Right lobe of liver (tissue), 4 donors: ENCODE measurements around the gene VPS26B.

ENCODE experiments used
- POLR2A ChIP-seq: fragments of 450-650 bp; IDR thresholded peaks from one replicate; pipeline ENCODE4 v1.6.1; 2017; ENCODE audit warnings: antibody characterized with exemption, mild to moderate bottlenecking
- TF ChIP-seq, protein P1 (sequence below), 4 donors: fragments of 200-600 bp in 3 of 4; fragments of 450-650 bp in 1 of 4; IDR thresholded peaks; one replicate each; pipeline versions ENCODE4 v1.5.1 to v1.8.0; 2016 to 2022; ENCODE audit warnings: antibody characterized with exemption in 4 of 4, mild to moderate bottlenecking in 2 of 4
- donor health status: DM: no; HTN: no; CAD: no.
- donor health status: DM: no; HTN: no; CAD: no.
- donor health status: DM: no; HTN: yes; CAD: no.

DNA sequence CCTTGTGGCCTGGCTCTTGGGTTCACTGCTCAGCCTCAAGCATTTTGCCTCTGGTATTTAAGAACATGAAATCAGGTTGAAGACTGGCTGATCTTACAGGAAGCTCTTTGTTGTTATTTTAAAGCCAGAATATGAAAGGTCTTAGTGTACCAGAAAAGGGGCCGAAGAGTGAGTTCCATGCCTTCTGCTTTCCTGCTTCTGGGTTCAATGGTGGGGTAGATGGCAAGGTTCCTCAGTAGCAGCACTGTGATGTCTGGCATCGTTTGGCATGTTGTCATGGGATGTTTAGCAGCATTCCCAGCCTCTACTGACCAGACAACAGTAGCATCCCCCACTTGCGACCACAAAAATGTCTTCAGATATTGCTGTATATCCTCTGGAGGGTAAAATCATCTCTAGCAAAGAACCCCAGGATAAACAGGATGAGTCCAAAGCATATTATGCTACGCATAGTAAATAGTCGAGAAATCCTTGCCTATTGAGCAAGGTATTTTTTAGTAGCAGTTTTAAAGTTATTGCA, 2.4 kb downstream of the VPS26B start:
- TF ChIP-seq POLR2A = no peak
- TF ChIP-seq, protein P1, sequence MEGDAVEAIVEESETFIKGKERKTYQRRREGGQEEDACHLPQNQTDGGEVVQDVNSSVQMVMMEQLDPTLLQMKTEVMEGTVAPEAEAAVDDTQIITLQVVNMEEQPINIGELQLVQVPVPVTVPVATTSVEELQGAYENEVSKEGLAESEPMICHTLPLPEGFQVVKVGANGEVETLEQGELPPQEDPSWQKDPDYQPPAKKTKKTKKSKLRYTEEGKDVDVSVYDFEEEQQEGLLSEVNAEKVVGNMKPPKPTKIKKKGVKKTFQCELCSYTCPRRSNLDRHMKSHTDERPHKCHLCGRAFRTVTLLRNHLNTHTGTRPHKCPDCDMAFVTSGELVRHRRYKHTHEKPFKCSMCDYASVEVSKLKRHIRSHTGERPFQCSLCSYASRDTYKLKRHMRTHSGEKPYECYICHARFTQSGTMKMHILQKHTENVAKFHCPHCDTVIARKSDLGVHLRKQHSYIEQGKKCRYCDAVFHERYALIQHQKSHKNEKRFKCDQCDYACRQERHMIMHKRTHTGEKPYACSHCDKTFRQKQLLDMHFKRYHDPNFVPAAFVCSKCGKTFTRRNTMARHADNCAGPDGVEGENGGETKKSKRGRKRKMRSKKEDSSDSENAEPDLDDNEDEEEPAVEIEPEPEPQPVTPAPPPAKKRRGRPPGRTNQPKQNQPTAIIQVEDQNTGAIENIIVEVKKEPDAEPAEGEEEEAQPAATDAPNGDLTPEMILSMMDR (IDR thresholded peaks at IDR 0.05) = no peak
